Stimulated activated CD8-positive, alpha-beta memory T cell treated with anti-CD3 and anti-CD28 coated beads, Interleukin-15, amount 100 ng/mL, for 24 hours (primary cell): ENCODE results near the gene DNAJC11.
A peak's percentile ranks its signal among the peaks of the same experiment; 100 is the strongest.
"Not testable (repeated sequence)": the region's sequence is repeated elsewhere in the genome, so short reads cannot be mapped to it uniquely, and the experiment has no call there.

ENCODE experiments used
- DNase-seq: peaks from one replicate; pipeline ENCODE4 v3.0.0-alpha.2; 2020; ENCODE audit warnings: low read depth

Gene DNAJC11

DNA sequence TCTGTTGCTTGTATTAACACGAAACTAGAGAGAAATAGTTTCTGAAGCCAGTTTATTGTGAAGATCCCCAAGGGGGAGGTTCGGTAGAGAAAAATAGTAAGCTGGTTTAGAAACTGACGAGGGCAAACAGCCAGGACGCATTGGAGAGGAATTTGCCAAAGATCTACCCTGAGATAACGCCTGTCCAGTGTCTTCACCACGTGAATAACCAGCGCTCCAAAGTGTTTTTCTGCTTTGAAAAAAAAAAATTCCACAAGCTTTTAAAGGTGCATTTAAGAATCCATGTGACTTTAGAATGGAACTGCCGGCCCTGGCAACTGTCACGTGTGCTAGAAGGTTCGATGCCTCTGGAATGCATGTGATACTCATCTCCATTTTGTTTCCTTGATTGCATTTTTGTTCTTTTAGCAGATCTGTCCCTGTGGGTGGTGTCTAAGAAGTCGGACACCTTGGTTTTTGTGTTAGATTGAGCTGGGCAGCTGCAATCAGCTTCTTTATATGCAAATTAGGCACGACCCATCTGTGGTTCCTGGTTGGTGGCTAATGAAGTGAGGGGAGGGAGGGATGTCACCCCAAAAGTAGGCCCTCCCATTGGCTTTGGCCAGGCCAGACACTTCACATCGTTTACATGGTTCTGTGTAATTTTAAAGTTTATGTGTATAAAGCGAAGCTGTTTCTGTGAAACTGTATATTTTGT is 78.2 kb downstream of the DNAJC11 start:
- DNase-seq, result no peak

DNA sequence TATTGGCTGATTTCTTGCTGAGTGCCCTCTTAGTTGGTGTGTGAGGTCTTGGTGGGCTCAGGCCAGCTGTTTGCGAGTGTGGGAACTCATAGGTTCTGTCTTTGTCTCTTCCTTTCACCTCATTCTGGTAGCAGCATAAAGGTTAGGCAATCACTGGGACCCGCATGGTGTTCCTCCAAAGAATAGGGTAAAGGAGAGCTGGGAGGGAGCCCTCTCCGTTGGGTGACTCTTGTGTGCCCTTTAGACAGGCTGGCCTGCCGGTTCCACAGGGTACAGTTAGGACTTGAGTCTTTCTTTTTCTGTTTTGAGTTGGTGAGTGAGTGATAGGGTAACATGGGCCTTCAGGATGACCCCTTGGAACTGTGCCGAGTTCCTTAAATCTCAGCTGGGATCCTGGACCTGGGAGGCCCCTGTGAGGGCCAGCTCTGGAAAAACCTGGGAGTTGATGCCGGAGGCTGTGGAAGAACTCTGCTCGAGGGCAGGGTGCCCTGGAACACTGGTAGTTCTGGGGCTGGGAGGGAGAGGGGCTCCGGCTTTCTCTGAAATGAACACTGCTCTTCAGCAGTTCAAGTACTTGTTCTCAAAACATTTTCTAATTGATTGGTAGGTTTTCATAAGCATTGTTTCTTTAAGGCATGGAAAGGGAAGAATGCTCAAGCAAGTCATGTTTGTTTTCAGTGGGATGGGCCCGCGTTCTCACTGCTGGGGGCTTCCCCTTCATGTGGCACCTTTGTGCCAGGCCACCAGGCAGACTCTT is 79.0 kb downstream of the DNAJC11 start:
- DNase-seq, result no peak

DNA sequence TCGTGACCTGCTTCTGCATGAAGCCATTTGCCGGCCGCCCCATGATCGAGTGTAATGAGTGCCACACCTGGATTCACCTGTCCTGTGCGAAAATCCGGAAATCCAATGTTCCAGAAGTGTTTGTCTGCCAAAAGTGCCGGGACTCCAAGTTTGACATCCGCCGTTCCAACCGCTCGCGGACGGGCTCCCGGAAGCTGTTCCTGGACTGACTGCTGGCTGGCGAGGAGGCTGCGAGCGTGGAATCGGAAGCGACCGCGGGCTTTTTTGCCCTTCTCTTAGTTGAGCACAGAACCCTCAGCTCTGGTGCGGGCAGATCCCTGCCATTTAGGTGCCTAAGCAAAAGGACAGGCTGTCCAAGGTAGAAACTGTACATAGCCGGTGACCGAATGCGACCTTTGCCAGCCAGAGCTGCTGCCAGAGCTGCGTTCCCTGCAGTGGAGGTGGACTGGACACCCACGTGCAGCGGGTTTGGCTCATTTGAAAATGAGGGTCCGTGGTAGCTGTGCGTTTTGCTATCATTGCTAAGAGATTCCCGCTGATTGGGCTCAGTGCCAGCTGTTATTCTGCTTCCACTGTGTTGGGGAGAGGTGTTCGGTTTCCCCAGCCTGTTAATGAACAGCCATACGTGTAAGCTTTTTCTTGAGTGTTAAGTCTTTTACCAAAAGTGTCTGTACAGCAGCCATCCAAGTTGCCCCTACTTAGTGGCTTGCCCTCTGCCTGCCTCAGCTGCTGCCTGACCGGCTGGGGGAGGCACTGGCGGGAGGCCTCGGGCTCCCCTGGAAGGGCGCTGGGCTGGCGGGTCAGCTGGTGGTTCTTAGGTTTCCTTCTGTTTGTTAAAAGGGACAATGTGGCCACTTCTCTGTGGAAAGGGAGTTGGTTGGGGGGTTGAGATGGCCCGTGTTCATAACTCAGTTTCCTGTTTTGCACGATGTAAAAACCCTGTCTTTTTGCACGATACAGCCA is 79.9 kb downstream of the DNAJC11 start:
- no peak for DNase-seq

- DNase-seq, result no peak
Observed at GRCh38 chr1:6619045-6619444, 82.6 kb downstream of the DNAJC11 start.

GRCh38 chr1:6614929-6615785 is 86.5 kb downstream of the DNAJC11 start:
- DNase-seq, result no peak

- peak; percentile 37 for DNase-seq
Observed at GRCh38 chr1:6614019-6614928, 87.3 kb downstream of the DNAJC11 start.

DNA sequence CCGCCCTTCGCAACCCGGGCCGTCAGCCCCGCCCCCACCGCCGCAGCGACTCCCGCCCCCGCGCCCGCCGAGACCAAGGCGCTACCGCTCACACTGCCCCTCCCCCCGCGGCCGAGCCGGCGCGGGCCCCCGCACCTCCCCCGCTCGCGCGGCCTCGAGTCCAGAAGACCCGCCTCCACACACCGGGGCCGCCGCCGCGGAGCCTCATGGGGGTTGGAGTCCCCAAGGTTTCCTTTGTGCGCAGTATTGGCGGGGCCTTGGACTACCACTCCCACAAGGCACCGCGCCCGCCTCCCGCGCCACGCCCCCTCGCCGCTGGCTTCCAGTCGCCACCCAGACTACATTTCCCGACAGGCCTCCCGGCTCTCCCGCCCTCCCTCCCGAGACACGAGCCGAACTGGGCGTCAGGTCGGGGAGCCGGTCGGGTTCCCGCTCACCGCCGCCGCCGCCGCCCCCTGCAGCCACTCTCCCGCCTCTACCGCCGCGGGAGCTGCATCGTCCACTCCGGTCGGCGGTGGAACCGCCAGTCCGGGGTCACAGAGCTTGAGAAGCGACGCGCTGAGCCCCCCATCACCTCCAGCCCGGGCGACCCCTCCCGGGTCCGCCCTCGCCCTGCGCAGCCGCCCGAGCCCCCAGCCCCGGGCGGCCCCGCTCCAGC is 88.1 kb downstream of the DNAJC11 start, which contains the start of gene PHF13:
Gene PHF13, plus strand, starts transcription at position 371 of the 658 bp plus-strand sequence. CDS start 336 bp downstream, outside the sequence.
- peak; percentile 98 for DNase-seq

DNA sequence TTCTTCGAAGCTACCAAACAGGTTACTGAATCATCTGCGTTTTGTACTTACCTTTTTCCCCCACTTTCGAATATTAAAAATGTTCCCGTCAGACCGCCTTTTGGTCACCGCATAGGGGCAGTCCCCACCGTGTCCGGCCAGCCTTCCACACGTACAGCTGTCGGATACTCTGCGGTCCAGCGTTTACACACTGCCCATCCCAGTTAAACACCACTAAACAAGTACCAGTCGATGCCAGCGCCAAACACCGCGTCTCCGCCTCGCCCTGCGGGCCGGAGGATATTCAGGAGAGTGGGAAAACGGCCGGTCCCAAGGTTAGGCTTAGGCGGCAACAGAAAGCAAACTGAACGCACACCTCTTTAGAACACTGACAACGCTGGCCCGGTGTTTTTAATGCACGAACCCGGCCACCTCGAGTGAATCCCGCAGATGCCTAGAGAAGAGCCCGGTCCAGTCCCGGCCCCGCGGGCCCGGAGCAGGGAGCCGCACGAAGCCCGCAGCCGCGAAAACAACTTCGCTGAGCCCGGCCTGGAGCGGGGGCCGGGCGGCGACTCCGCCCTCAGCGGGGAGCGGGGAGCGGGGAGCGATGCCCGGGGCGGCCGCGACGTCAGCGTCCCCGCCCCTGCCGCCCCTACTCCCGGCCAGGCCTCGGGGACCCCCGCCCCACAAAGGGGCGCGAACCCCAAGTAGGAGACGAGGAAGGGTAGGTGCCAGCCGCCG is 88.8 kb downstream of the DNAJC11 start:
- DNase-seq, result no peak

DNA sequence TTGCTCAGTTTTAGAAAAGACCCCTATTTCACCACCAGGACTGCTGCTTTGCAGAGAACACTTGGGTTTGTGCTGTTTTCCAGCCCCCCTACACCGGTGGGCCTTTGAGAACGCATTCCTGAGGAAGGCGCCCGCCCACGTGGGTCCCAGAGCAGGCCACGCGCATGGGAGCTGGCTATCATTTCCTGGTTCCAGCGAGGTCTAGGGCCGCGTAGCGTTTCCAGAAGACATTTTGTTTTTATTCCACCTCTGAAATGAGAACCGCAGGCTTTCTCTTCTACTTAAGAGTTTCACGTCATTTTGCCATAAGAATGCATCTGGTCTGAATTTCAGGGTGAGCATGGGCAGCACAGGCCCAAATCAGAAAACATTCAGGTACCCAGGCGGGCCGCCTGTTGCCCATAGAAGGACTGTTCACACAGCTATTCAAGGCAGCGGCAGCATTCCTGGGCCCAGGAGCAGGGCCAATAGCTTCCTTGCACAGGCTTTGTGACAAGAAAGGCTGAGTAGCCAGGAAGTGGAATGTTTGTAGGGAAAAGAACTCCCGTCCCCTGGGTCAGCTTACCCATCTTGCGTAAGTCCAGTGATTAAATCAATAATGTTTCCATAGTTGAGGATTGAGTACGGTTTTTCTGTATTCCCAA is 97.6 kb downstream of the DNAJC11 start:
- DNase-seq, result no peak

DNA sequence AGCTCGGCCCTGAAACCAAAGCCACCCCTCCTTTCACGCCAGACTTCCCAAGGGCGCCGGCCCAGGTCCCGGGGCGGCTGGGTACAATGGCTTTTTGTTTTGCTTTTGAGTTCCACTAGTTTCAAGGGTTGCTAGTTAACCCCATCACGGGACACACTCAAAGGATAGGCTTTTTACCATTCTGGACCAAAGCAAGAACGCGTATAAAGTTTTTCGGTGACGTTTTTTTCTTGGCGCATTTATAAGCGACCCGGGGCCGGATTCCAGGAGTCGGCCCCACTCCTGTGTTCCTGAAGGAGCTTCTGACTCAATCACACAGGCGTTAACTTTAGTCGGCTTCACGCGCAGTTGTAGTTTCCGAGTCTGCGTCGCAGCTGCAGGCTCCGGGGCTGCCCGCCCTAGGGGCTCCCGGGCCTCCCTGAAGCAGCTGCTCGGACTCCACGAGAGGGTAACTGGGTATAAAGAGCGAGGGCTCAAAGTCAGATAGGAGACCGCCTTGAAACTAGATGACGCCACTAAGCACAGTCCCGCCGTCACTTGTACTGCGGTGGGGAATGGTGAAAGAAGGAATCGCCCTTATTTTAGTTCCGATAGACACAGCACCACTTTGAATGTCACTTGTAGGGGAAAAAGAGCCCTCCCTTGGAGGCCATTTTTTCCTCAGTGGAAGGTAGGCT is 98.2 kb downstream of the DNAJC11 start:
- DNase-seq, result no peak

DNA sequence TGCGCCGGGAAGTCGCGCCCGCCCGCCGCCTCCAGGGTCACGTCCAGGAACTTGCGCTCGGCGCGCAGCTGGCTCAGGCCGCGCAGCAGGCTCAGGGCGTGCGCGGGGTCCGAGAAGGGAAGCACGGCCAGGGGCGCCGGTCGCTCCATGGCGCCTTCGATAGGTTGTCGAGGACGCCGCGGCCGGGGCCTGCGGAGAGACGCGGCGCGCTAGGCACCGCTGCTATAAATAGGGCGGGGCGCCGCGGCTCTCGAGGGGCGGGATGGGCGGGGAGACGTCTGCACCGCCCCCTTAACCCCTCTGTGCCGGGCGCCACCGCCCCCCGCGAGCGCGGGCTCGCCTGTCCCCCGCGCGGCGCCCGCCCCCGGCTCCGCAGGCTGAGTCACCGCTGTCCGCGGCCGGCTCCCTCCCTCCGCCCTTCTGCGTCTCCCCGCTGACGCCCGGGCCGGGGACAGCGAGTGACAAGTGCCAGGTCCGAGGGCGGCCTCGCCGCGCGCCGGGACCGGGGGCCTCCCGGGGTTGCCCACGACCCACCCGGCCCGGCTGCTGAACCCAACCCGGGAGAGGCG is 98.9 kb downstream of the DNAJC11 start, which contains the start of gene KLHL21:
Gene KLHL21, minus strand, starts transcription at position 201 of the 569 bp plus-strand sequence. Its CDS starts 52 bp downstream, at position 149.
- DNase-seq, result peak; percentile 69

GRCh38 chr1:6601923-6602668 is 99.5 kb downstream of the DNAJC11 start:
- DNase-seq, result no peak

GRCh38 chr1:6601049-6601922 is 100.3 kb downstream of the DNAJC11 start:
- no peak for DNase-seq

DNA sequence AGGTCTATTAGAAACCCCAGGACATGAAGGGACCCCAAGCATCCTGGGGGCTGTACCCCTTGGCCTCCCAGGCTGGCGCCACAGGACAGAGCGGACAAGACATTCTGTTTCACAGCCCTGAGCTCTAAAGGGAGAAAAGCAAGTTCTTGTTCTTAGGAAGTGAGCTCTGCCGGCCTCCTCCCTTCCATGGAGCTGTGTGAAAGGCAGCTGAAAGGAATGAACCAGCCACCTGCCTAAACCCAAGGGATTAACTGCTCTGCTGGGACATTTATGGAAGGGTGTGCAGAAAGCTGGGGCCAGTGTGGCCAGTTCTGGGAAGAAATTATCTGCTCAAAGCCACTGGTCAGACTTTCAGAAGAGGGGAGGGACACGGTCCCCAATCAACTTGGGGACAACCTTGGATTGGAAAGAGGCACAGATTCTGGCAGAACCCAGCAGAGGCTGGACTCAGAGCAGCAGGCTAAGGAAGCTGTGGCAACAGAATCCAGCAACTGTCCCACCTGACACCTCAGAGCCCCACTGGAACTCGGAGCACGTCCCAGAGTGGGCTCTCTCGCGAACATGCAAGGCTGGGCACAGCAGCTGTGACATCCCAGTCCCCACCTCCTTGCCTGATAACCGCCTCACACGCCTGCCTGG is 101.1 kb downstream of the DNAJC11 start:
- no peak for DNase-seq

DNA sequence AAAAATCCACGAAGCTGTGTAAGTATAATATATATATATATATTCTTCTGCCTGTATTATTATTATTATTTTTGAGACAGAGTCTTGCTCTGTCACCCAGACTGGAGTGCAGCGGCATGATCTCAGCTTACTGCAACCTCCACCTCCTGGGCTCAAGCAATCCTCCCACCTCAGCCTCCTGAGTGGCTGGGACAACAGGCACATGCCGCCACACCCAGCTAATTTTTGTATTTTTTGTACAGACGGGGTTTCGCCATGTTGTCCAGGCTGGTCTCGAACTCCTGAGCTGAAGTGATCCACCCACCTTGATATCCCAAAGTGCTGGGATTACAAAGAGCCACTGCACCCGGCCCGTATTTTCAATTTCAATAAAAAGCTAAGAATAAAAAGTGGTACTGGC is 101.6 kb downstream of the DNAJC11 start:
- DNase-seq, result not testable (repeated sequence)
